EL (cell line): ENCODE results near the gene MEGF9.
"Not testable (repeated sequence)": the region's sequence is repeated elsewhere in the genome, so short reads cannot be mapped to it uniquely, and the experiment has no call there.

Source experiments
- DNase-seq: peaks from one replicate; pipeline ENCODE4 v3.0.0-alpha.2; 2016

The MEGF9 gene

GRCh38 chr9:120570296-120570695 is 144.0 kb downstream of the MEGF9 start:
- no peak for DNase-seq

GRCh38 chr9:120569556-120569955 is 144.7 kb downstream of the MEGF9 start:
- DNase-seq, result no peak

DNA sequence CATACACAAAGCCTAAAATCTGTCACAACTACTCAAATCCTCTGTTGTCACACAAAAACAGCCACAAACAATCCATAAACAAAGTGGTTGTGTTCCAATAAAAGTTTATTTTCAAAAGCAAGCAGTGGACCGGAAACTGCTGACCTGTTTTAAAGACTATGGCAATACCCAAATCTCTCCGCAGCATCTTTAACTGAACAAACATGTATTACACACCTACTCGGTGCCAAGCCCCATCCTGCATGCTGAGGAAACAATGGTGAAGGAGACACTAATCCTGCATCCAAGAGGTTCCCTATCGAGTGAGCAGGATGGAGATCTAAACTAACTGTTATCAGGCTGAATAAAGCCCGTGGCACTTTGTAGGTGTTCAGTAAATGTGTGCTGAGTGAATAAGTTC is 145.5 kb downstream of the MEGF9 start:
- no peak for DNase-seq

GRCh38 chr9:120567874-120568273 is 146.4 kb downstream of the MEGF9 start:
- DNase-seq, result no peak

DNA sequence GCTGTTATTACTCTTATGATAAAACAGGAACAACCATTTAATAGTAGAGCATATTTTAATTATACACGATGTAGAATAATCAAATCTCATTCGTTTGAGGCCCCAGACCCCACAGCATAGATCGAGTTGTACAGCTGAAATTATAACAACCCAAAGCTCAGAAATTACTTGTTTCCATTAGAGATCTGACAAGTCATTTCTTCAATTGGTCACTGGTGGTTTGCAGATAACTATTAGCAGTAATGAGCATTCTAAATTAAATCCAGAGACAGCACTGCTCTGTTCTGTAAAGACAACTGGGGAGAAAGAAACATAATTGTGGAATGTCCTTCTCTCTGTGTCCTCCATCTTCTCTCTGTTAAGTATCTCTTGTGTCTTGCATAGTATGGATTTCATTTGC is 147.2 kb downstream of the MEGF9 start:
- DNase-seq, result no peak

GRCh38 chr9:120564589-120564988 is 149.7 kb downstream of the MEGF9 start:
- no peak for DNase-seq

DNA sequence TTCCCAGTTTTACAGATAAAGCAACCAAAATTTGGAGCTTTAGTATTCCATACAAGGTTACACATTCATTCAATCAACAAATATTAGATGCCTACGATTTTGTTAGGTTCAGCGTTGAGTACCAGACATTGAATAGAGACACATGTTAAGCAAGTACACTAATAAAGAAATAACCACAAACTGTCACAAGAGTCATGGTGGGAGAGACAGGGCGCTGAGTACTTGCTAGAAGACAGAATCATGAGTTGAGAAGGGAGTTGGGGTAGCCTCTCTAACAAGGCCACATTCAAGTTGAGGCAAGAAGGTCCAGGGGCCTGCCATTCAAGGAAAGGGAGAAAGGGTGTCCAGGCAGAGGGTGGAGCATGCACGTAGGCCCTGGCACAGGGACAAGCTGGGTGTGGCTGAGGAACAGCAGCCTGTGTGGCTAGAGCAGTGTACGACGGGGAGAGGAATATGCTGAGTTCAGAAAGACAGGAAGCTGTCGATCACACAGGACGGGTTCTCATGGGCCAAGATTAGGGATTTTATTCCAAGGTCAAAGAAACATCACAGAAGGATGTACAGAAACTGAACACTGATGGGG is 151.3 kb downstream of the MEGF9 start:
- no peak for DNase-seq

GRCh38 chr9:120561709-120562108 is 152.6 kb downstream of the MEGF9 start:
- DNase-seq, result no peak

DNA sequence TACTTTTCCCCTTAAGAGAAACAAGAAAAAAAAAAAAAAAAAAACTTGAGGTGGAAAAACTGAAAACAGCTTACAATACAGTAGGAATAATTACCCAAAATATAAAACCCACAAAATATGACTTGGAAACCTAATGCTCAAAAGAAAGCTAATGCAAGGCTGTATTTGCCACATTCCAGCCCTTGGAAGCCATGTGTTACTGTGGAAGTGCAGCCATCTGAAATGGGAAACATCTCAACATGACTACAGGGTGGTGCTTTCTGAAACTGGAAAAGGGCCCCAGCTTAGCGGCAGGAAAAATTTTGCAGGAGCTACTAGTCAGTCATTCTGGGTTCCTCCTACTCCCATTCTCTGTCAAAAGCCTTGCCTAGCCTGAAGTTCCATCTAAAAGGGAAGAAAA is 154.7 kb downstream of the MEGF9 start:
- no peak for DNase-seq

- DNase-seq, result no peak
Observed at GRCh38 chr9:120558454-120558853, 155.8 kb downstream of the MEGF9 start.

DNA sequence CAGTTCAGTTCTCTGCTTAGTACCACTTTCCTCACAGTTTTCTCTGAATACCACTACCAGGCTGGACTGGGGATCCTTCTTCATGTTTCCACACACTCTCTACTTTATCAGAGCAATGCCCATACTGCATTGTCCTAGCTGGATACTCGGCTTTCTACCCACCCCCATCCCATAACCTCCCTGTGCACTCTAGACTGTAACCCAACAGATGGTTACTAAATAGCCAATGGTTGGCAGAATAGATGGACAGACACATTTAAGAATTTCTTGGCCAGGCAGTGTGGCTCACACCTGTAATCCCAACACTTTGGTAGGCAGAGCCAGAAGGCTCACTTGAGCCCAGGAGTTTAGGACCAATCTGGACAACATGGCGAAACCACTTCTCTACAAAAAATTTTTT is 157.1 kb downstream of the MEGF9 start:
- DNase-seq, result no peak

DNA sequence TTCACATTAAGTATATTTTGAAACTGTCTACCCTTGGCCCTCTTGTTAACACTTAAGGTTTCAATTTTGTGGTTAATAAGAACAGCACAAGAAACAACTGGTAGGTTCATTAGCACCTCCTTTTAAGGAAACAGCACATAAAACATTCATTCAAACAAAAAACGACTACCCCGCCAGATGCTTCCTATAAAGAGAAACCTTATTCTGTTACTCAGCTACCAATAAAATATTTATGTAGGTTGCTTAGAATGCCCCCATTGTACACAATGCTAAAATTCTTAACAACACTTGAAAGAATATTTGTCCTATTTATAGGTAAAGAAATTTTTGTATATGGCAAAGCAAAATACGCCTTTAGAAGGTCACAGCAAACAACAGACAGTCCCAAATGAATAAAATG is 157.5 kb downstream of the MEGF9 start:
- no peak for DNase-seq

DNA sequence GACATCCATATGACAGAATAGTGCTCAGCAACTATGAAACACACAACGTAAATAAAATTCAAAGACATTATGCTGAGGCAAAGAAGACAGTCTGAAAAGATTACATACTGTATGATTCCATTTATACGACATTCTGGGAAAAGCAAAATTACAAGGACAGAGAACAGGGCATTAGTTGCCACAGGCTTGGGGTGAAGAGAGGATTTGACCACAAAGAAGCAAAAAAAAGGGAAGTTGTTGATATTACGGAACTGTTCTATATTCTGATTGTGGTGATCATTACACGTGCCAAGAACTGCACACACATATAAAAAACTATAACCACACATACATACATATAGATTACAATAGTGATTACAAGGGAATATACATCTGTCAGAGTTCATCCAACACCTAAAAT is 158.4 kb downstream of the MEGF9 start:
- DNase-seq, result no peak

- DNase-seq, result not testable (repeated sequence)
Observed at GRCh38 chr9:120552210-120552704, 162.0 kb downstream of the MEGF9 start.
